K562 (cell line): ENCODE results near the gene TM9SF4. TPM values are rescaled to one million over a fixed set of nuclear protein-coding genes. Genes with fewer than 3 reads are reported as not detected.

ENCODE experiments used
- ATAC-seq: fragments of 200-7000 bp; cut with Tn5 transposase; 3 replicates; pipeline ENCODE4 v1.9.1; 2020; ENCODE audit warnings: moderate library complexity
- BruUV-seq: library from RNA; stranded (reverse); fragments of 400-500 nt; replicated peaks from 2 replicates; lab custom pipeline; 2021; lab: Mats Ljungman, UMichigan
- CTCF ChIA-PET: fragments of 300-600 bp; formaldehyde crosslinking; extraction: SDS; loops from one replicate; lab custom pipeline; 2021; ENCODE audit warnings: low intra/inter-chr PET ratio; lab: Yijun Ruan, JAX
- POLR2A ChIA-PET: fragments of 300-600, 350-650 bp; sonication (Branson Sonifier 250); formaldehyde crosslinking; extraction: SDS; loops from one replicate; lab custom pipeline; 2021; ENCODE audit warnings: antibody characterized with exemption, inconsistent platforms; lab: Yijun Ruan, JAX
- DNase-seq, 4 experiments: peaks; one replicate each; pipeline versions ENCODE4 v3.0.0 to v3.0.0-alpha.2; 2011 to 2018; ENCODE audit warnings: low spot score in 3 of 4, mixed read lengths in 3 of 4; ENCODE audit errors: extremely low read depth in 1 of 4
- FAIRE-seq: peaks from 2 replicates; lab custom pipeline; 2011; peaks lifted over from hg19 to GRCh38; lab: Jason Lieb, UNC
- H2AFZ ChIP-seq: 2 replicates; pipeline ENCODE4 v1.6.0; 2011; ENCODE audit warnings: low read depth, low read length, control low read depth, inconsistent platforms
- H3K27ac ChIP-seq: fragments of 200-600 bp; 3 replicates; pipeline ENCODE4 v1.8.0; 2011; ENCODE audit warnings: low read depth, mild to moderate bottlenecking, control low read depth, inconsistent platforms, low read length, moderate library complexity, mixed read lengths; ENCODE audit errors: extremely low read depth
- H3K27me3 ChIP-seq, 2 experiments: fragments of 300-600 bp in 1 of 2; 2 replicates in 1 of 2; 3 replicates in 1 of 2; pipeline versions ENCODE4 v1.6.0 to v1.8.0; 2011; ENCODE audit warnings: inconsistent platforms in 2 of 2, low read length in 2 of 2, mild to moderate bottlenecking in 1 of 2, mixed read lengths in 1 of 2, moderate library complexity in 1 of 2; ENCODE audit not compliant: control insufficient read depth in 2 of 2, insufficient read depth in 2 of 2
- H3K36me3 ChIP-seq: fragments of 300-600 bp; 3 replicates; pipeline ENCODE4 v1.8.0; 2011; ENCODE audit warnings: mild to moderate bottlenecking, low read length, inconsistent platforms; ENCODE audit not compliant: control insufficient read depth, insufficient read depth
- H3K4me1 ChIP-seq, 2 experiments: fragments of 200-600 bp in 1 of 2; replicated peaks in 1 of 2; 2 replicates in 1 of 2; 3 replicates in 1 of 2; pipeline versions ENCODE4 v1.5.1 to v1.8.0; 2011; ENCODE audit warnings: inconsistent platforms in 2 of 2, low read length in 2 of 2, mild to moderate bottlenecking in 1 of 2, mixed read lengths in 1 of 2, moderate library complexity in 1 of 2; ENCODE audit not compliant: control insufficient read depth in 2 of 2, insufficient read depth in 2 of 2
- H3K4me2 ChIP-seq: 2 replicates; pipeline ENCODE4 v1.6.1; 2011; ENCODE audit warnings: low read length, control low read depth, inconsistent platforms, mixed read lengths; ENCODE audit not compliant: insufficient read depth
- H3K4me3 ChIP-seq: fragments of 200-600 bp; sonication (generic), shearing (Covaris generic); 2 replicates; pipeline ENCODE4 v1.5.1; 2016; ENCODE audit warnings: control low read depth, inconsistent platforms
- H3K79me2 ChIP-seq: fragments of 200-600 bp; 3 replicates; pipeline ENCODE4 v1.8.0; 2011; ENCODE audit warnings: low read length, inconsistent platforms; ENCODE audit not compliant: control insufficient read depth, insufficient read depth
- H3K9ac ChIP-seq, 2 experiments: 2 replicates each; pipeline versions ENCODE4 v1.6.0 to v1.6.1; 2011; ENCODE audit warnings: low read depth in 2 of 2, low read length in 2 of 2, control low read depth in 1 of 2, inconsistent platforms in 1 of 2, mild to moderate bottlenecking in 1 of 2, mixed read lengths in 1 of 2; ENCODE audit not compliant: insufficient read depth in 1 of 2
- H3K9me1 ChIP-seq: one replicate; pipeline ENCODE4 v1.6.0; 2011; ENCODE audit warnings: inconsistent platforms, mild to moderate bottlenecking, low read length, moderate library complexity; ENCODE audit not compliant: control insufficient read depth, insufficient read depth
- H3K9me3 ChIP-seq: replicated peaks from 2 replicates; pipeline ENCODE4 v1.5.1; 2011; ENCODE audit warnings: low read depth, low read length, inconsistent platforms; ENCODE audit not compliant: control insufficient read depth, insufficient read depth
- H4K20me1 ChIP-seq: replicated peaks from 2 replicates; pipeline ENCODE4 v1.6.1; 2011; ENCODE audit warnings: low read length, inconsistent platforms, mixed read lengths; ENCODE audit not compliant: control insufficient read depth, insufficient read depth
- ATF6 ChIP-seq: sonication (generic); formaldehyde crosslinking; IDR thresholded peaks from 2 replicates; pipeline ENCODE4 v1.4.0; 2020; ENCODE audit warnings: mild to moderate bottlenecking, missing genetic modification reagents
- BRCA1 ChIP-seq, 2 experiments: fragments of 450-650 bp in 1 of 2; sonication (generic) in 1 of 2; formaldehyde crosslinking in 1 of 2; IDR thresholded peaks; 2 replicates each; pipeline versions ENCODE4 v1.5.0 to v1.6.1; 2017 to 2020; ENCODE audit warnings: mild to moderate bottlenecking in 1 of 2, missing genetic modification reagents in 1 of 2
- CHD4 ChIP-seq: fragments of 200-600 bp; sonication (generic); IDR thresholded peaks from 3 replicates; pipeline ENCODE4 v1.6.1; 2012; ENCODE audit warnings: low read depth, mild to moderate bottlenecking, mixed read lengths, low read length, inconsistent platforms; ENCODE audit not compliant: insufficient read depth, insufficient replicate concordance, poor library complexity, severe bottlenecking
- DLX4 ChIP-seq: fragments of 250-450 bp; sonication (Bioruptor Pico); IDR thresholded peaks from 2 replicates; pipeline ENCODE4 v1.6.1; 2021; ENCODE audit warnings: mild to moderate bottlenecking
- JUNB ChIP-seq: fragments of 450-650 bp; formaldehyde crosslinking; conservative IDR thresholded peaks from 2 replicates; pipeline ENCODE4 v1.4.0; 2020; ENCODE audit warnings: mild to moderate bottlenecking
- MYNN ChIP-seq, 2 experiments: sonication (generic); formaldehyde crosslinking in 1 of 2; IDR thresholded peaks; 2 replicates each; pipeline versions ENCODE4 v1.5.0 to v1.6.1; 2016 to 2020; ENCODE audit warnings: antibody characterized with exemption in 1 of 2, missing genetic modification reagents in 1 of 2
- POLR2A ChIP-seq: fragments of 450-650 bp; conservative IDR thresholded peaks from 2 replicates; pipeline ENCODE4 v1.6.1; 2016
- RBM17 ChIP-seq: fragments of 200-400 bp; formaldehyde crosslinking; IDR thresholded peaks from 2 replicates; pipeline ENCODE4 v1.6.1; 2017; ENCODE audit warnings: low read depth, mild to moderate bottlenecking, low read length, borderline replicate concordance
- RBM22 ChIP-seq: fragments of 200-400 bp; formaldehyde crosslinking; IDR thresholded peaks from 2 replicates; pipeline ENCODE4 v1.6.1; 2018; ENCODE audit warnings: low read length, low read depth; ENCODE audit not compliant: poor library complexity, severe bottlenecking
- SIRT6 ChIP-seq: IDR thresholded peaks from one replicate; pipeline ENCODE4 v1.6.1; 2012; ENCODE audit warnings: low read depth, mild to moderate bottlenecking, control low read depth, inconsistent platforms, low read length, moderate library complexity
- SUPT5H ChIP-seq: fragments of 450-650 bp; IDR thresholded peaks from 2 replicates; pipeline ENCODE4 v1.6.1; 2016
- ZBTB26 ChIP-seq: fragments of 450-650 bp; formaldehyde crosslinking; IDR thresholded peaks from 2 replicates; pipeline ENCODE4 v1.4.0; 2022; ENCODE audit warnings: missing genetic modification characterization
- WGBS: fragments of 100-300 bp; shearing (Covaris generic); methylation state at CpG from one replicate; pipeline ENCODE4 v1.1.6; 2016; ENCODE audit warnings: low coverage, mixed read lengths; ENCODE audit not compliant: insufficient coverage; ENCODE audit errors: missing lambda C conversion rate; 5-methylcytosine and 5-hydroxymethylcytosine counted together
- in situ Hi-C: fragments of 300-500 bp; cut with MboI; formaldehyde crosslinking; loops from 4 replicates; pipeline ENCODE4 v1.15.0; 2018; ENCODE audit warnings: inconsistent platforms, mixed read lengths
- intact Hi-C: fragments of 100-400 bp; cut with micrococcal nuclease; formaldehyde crosslinking; loops from 2 replicates; pipeline ENCODE4 v1.14.2; 2022
- polyA plus RNA-seq, 8 experiments: library from polyadenylated mRNA; depleted of rRNA in 4 of 8; stranded (reverse) in 5 of 8; unstranded in 3 of 8; fragments of >200 nt; fragmentation: Nextera tagmentation in 2 of 8; fragmentation: Illumina TruSeq in 1 of 8; extraction: Ambion mirVana in 2 of 8; extraction: Trizol in 1 of 8; gene quantifications; 2 replicates each; pipeline versions ENCODE4 v1.2.1 to v1.2.3, GENCODE V29; 2011 to 2014; ENCODE audit warnings: inconsistent platforms in 1 of 8, missing spikeins in 1 of 8
- total RNA-seq, 7 experiments: library from RNA; depleted of rRNA in 6 of 7; stranded (reverse); fragments of >200 nt in 6 of 7; fragmentation: Illumina TruSeq in 2 of 7; extraction: Trizol in 2 of 7; gene quantifications; 2 replicates each; pipeline versions ENCODE4 v1.2.1 to v1.2.3, GENCODE V29; 2011 to 2021; ENCODE audit warnings: low replicate concordance in 1 of 7

TM9SF4 gene
- total and polyA plus RNA-seq, 9 of the 15 experiments (the other 6 are each of a cell fraction or from before 2014, with no cell fraction given): 14.5 to 46.3 (median 26.9) TPM

- 91% methylated on average over 5 of the region's 5 CpGs for WGBS
- Histone ChIP-seq H3K4me2 (no peak overlapping the region), H3K36me3 (peaks cover 30% of the 10 kb centered on the region), H3K9ac (no peak overlapping the region), H4K20me1 (peaks cover 22% of the 10 kb centered on the region), H3K27me3 (no peaks in the 10 kb centered on the region), H3K9me3 (no peaks in the 10 kb centered on the region), H3K79me2 (peaks cover 58% of the 10 kb centered on the region), H3K4me3 (no peak overlapping the region), H3K27ac (no peak overlapping the region), H2AFZ (no peak overlapping the region), H3K9me1 (no peaks in the 10 kb centered on the region), H3K4me1 (no peaks in the 10 kb centered on the region)
- ATAC-seq: no peak
- in situ Hi-C loops: no loop called here
- peak; percentile 6 for FAIRE-seq
- BruUV-seq: no TSS peak
- ChIA-PET POLR2A (no interaction called here), CTCF (no interaction called here)
- no peak for DNase-seq
- TF ChIP-seq SUPT5H: no peak
- no peak for TF ChIP-seq MYNN (IDR thresholded peaks at IDR 0.05)
- TF ChIP-seq MYNN (CRISPR knock-in tag; IDR thresholded peaks at IDR 0.05): no peak
- no peak for TF ChIP-seq DLX4 (CRISPR knock-in tag)
- no peak for TF ChIP-seq SIRT6
- no peak for TF ChIP-seq JUNB
- intact Hi-C loops: no loop called here
These were observed 17.8 kb downstream of the TM9SF4 start for GRCh38 chr20:32127347-32127746.

- in situ Hi-C loops (no loop called here), intact Hi-C loops (no loop called here)
- peaks cover 36% of the 10 kb centered on the region for H3K36me3 ChIP-seq
- H3K27me3 ChIP-seq: no peaks in the 10 kb centered on the region
- H3K4me3 ChIP-seq: no peak overlapping the region
- FAIRE-seq (no peak), ATAC-seq (no peak), DNase-seq (no peak)
- BruUV-seq: no TSS peak
- H3K79me2 ChIP-seq: peaks cover 57% of the 10 kb centered on the region
- H3K9me3 ChIP-seq: no peaks in the 10 kb centered on the region
- POLR2A ChIA-PET: interaction anchor here (1.0 to 2.2 kb wide), 2 partner anchors 9 to 22 kb away, joined by 3 to 6 read pairs; no protein-coding TSS in a partner anchor
- no peak overlapping the region for H2AFZ ChIP-seq
- H3K4me1 ChIP-seq: no peaks in the 10 kb centered on the region
- CTCF ChIA-PET: no interaction called here
- H3K27ac ChIP-seq: no peak overlapping the region
- H4K20me1 ChIP-seq: peaks cover 22% of the 10 kb centered on the region
- no peak overlapping the region for H3K9ac ChIP-seq
- no peaks in the 10 kb centered on the region for H3K9me1 ChIP-seq
- 85% methylated on average over 2 of the region's 2 CpGs for WGBS
- H3K4me2 ChIP-seq: no peak overlapping the region
- TF ChIP-seq ATF6 (CRISPR knock-in tag) (no peak), POLR2A (no peak), ZBTB26 (CRISPR knock-in tag) (no peak), RBM22 (no peak), BRCA1 (IDR thresholded peaks at IDR 0.05) (no peak), BRCA1 (CRISPR knock-in tag; IDR thresholded peaks at IDR 0.05) (no peak), RBM17 (no peak), CHD4 (no peak)
These were observed 18.7 kb downstream of the TM9SF4 start for GRCh38 chr20:32128167-32128566.
